Esophagus muscularis mucosa (tissue), 4 donors: Measurements from ENCODE around the gene TMEM117. TPM values are rescaled to one million over a fixed set of nuclear protein-coding genes. Genes with fewer than 3 reads are reported as not detected.

Experiments used
- DNase-seq: peaks from one replicate; pipeline ENCODE4 v3.0.0-alpha.2; 2017; ENCODE audit errors: extremely low spot score
- H3K27ac ChIP-seq, 4 donors: fragments of 200-600 bp; sonication (generic); replicated peaks in 1 of 4; 1 replicate in 3 of 4; 2 replicates in 1 of 4; pipeline ENCODE4 v1.5.1; 2016 to 2019; ENCODE audit warnings: mild to moderate bottlenecking in 1 of 4
- H3K27me3 ChIP-seq, 4 donors: fragments of 200-600 bp; sonication (generic); one replicate each; pipeline versions ENCODE4 v1.5.1 to v1.6.0; 2016 to 2019
- H3K36me3 ChIP-seq, 4 donors: fragments of 200-600 bp; sonication (generic); one replicate each; pipeline ENCODE4 v1.5.1; 2016 to 2019
- H3K4me1 ChIP-seq, 4 donors: fragments of 200-600 bp; sonication (generic); one replicate each; pipeline ENCODE4 v1.5.1; 2016 to 2019
- H3K4me3 ChIP-seq, 4 donors: fragments of 200-600 bp; sonication (generic); 1 replicate in 2 of 4; 2 replicates in 2 of 4; pipeline ENCODE4 v1.5.1; 2016 to 2019; ENCODE audit warnings: mild to moderate bottlenecking in 4 of 4, moderate library complexity in 1 of 4
- H3K9me3 ChIP-seq, 4 donors: fragments of 200-600 bp; sonication (generic); 1 replicate in 3 of 4; 2 replicates in 1 of 4; pipeline ENCODE4 v1.5.1; 2016 to 2019
- CTCF ChIP-seq, 3 experiments: fragments of 200-600 bp in 2 of 3; fragments of 450-650 bp in 1 of 3; sonication (generic) in 2 of 3; IDR thresholded peaks; one replicate each; pipeline ENCODE4 v1.5.1; 2017 to 2019; ENCODE audit warnings: antibody characterized with exemption in 3 of 3, mild to moderate bottlenecking in 2 of 3, moderate library complexity in 1 of 3
- EP300 ChIP-seq: sonication (generic); formaldehyde crosslinking; IDR thresholded peaks from one replicate; pipeline ENCODE4 v1.6.1; 2017; ENCODE audit warnings: antibody characterized with exemption
- POLR2A ChIP-seq: fragments of 450-650 bp; IDR thresholded peaks from one replicate; pipeline ENCODE4 v1.6.1; 2017; ENCODE audit warnings: antibody characterized with exemption, moderate library complexity, mild to moderate bottlenecking, low read depth
- POLR2AphosphoS5 ChIP-seq, 2 donors: sonication (generic); formaldehyde crosslinking; IDR thresholded peaks; one replicate each; pipeline ENCODE4 v1.6.1; 2017; ENCODE audit warnings: antibody characterized with exemption in 2 of 2
- WGBS: methylation state at CpG from one replicate; pipeline ENCODE4 v1.1.5; 2018; 5-methylcytosine and 5-hydroxymethylcytosine counted together
- intact Hi-C: fragments of 100-400 bp; cut with DNase I; formaldehyde crosslinking; loops from one replicate; pipeline ENCODE4 v1.15.1; 2023
- total RNA-seq, 4 donors: library from RNA; depleted of rRNA; stranded (reverse); fragments of >200 nt; gene quantifications; one replicate each; pipeline versions ENCODE4 v1.1.0 to v1.2.1, GENCODE V29; 2016

Gene TMEM117
- total RNA-seq, 4 donors from 2014 or later = 11.2 to 18.7 (median 12.8) TPM

- Histone ChIP-seq H3K27ac (no peak overlapping the region), H3K4me1 (no peaks in the 10 kb centered on the region), H3K9me3 (no peaks in the 10 kb centered on the region), H3K36me3 (no peaks in the 10 kb centered on the region), H3K4me3 (no peak overlapping the region), H3K27me3 (no peaks in the 10 kb centered on the region)
- TF ChIP-seq CTCF (IDR thresholded peaks at IDR 0.05) (peak; percentile 7 to 35 (median 30)), EP300 (no peak)
- intact Hi-C loops = no loop called here
- DNase-seq = no peak
- WGBS = 42% methylated on average over 2 of the region's 2 CpGs
Observed at GRCh38 chr12:43957732-43958372, 122.0 kb downstream of the TMEM117 start.

GRCh38 chr12:43964033-43964432 is 128.2 kb downstream of the TMEM117 start:
- Histone ChIP-seq H3K4me3 (no peak overlapping the region), H3K9me3 (no peaks in the 10 kb centered on the region), H3K27me3 (no peaks in the 10 kb centered on the region), H3K27ac (no peak overlapping the region), H3K36me3 (no peaks in the 10 kb centered on the region), H3K4me1 (no peaks in the 10 kb centered on the region)
- 89% methylated on average over 2 of the region's 2 CpGs for WGBS
- DNase-seq = no peak
- TF ChIP-seq EP300 = no peak
- TF ChIP-seq POLR2AphosphoS5 (IDR thresholded peaks at IDR 0.05) = no peak
- TF ChIP-seq POLR2A = no peak
- no peak for TF ChIP-seq CTCF (IDR thresholded peaks at IDR 0.05)
- intact Hi-C loops = no loop called here

GRCh38 chr12:43964961-43965360 is 129.1 kb downstream of the TMEM117 start:
- no peaks in the 10 kb centered on the region for H3K4me1 ChIP-seq
- no peak overlapping the region for H3K27ac ChIP-seq
- no peaks in the 10 kb centered on the region for H3K36me3 ChIP-seq
- no peaks in the 10 kb centered on the region for H3K9me3 ChIP-seq
- H3K4me3 ChIP-seq = no peak overlapping the region
- H3K27me3 ChIP-seq = no peaks in the 10 kb centered on the region
- intact Hi-C loops = no loop called here
- DNase-seq = no peak
- WGBS = 51% methylated on average over 3 of the region's 3 CpGs
- no peak for TF ChIP-seq CTCF (IDR thresholded peaks at IDR 0.05)
- no peak for TF ChIP-seq POLR2AphosphoS5 (IDR thresholded peaks at IDR 0.05)
- TF ChIP-seq POLR2A = no peak
- no peak for TF ChIP-seq EP300

GRCh38 chr12:43965899-43966298 is 130.0 kb downstream of the TMEM117 start:
- Histone ChIP-seq H3K27me3 (no peaks in the 10 kb centered on the region), H3K36me3 (no peaks in the 10 kb centered on the region), H3K4me3 (no peak overlapping the region), H3K4me1 (no peaks in the 10 kb centered on the region), H3K9me3 (no peaks in the 10 kb centered on the region), H3K27ac (no peak overlapping the region)
- no peak for TF ChIP-seq CTCF (IDR thresholded peaks at IDR 0.05)
- TF ChIP-seq POLR2AphosphoS5 (IDR thresholded peaks at IDR 0.05) = no peak
- no peak for TF ChIP-seq POLR2A
- TF ChIP-seq EP300 = no peak
- intact Hi-C loops = no loop called here
- no peak for DNase-seq
- 84% methylated on average over 3 of the region's 3 CpGs for WGBS

GRCh38 chr12:43968736-43969135 is 132.9 kb downstream of the TMEM117 start:
- 82% methylated on average over 4 of the region's 4 CpGs for WGBS
- TF ChIP-seq POLR2AphosphoS5 (IDR thresholded peaks at IDR 0.05) (no peak), CTCF (IDR thresholded peaks at IDR 0.05) (no peak), EP300 (no peak), POLR2A (no peak)

More at GRCh38 chr12:43968736-43969135, 132.9 kb downstream of the TMEM117 start:
- H3K27me3 ChIP-seq = no peaks in the 10 kb centered on the region
- no peaks in the 10 kb centered on the region for H3K4me1 ChIP-seq
- H3K27ac ChIP-seq = no peak overlapping the region
- no peak overlapping the region for H3K4me3 ChIP-seq
- H3K9me3 ChIP-seq = no peaks in the 10 kb centered on the region
- intact Hi-C loops = no loop called here
- H3K36me3 ChIP-seq = no peaks in the 10 kb centered on the region
- DNase-seq = no peak
